ENCODE results near the gene FJX1.
"Not testable (repeated sequence)": the region's sequence is repeated elsewhere in the genome, so short reads cannot be mapped to it uniquely, and the experiment has no call there.

FJX1 gene

DNA sequence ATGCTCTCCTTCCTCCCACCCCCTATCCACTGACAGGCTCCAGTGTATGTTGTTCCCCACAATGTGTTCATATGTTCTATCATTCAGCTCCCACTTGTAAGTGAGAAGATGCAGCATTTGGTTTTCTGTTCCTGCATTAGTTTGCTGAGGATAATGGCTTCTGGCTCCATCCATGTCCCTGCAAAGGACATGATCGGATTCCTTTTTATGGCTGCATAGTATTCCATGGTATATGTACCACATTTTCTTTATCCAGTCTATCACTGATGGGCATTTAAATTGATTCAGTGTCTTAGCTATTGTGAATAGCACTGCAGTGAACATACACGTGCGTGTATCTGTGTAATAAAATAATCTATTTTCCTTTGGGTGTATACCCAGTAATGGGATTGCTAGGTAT lies 50.1 kb downstream of the FJX1 start:
- not testable (repeated sequence) for DNase-seq (ENCODE audit: low spot score)

Data from AG08395 (cell line).